ENCODE data around the gene SLCO2B1. TPM values are rescaled to one million over a fixed set of nuclear protein-coding genes. Genes with fewer than 3 reads are reported as not detected.

SLCO2B1 gene
- total and polyA plus RNA-seq, 2 of the 8 experiments (the other 6 are each of a cell fraction or from before 2014, with no cell fraction given): 0.03 TPM; not detected in 1

DNA sequence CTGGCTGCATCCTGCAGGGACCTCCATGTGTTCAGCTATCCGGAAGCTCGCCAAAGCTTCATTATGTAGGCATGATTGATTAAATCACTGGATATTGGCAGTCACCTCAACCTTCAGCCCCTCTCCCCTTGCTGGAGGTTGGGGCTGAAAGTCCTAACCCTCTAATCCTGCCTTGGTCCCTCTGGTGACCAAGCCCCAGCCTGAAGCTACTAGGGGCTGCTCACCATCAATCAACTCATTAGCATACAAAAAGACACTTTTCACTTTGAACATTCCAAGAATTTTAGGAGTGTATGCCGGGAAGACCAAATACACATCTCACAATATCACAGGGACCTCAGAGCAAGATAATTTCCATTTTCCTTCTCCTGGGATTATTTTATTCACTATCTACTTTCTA is 50.9 kb downstream of the SLCO2B1 start:
- Histone ChIP-seq H4K8ac (ENCODE audit: extremely low read depth, insufficient read depth, low read length) (no peak overlapping the region), H3K36me3 (ENCODE audit: control insufficient read depth in 2 of 4, insufficient read depth in 4 of 4, low read length in 3 of 4) (no peaks in the 10 kb centered on the region), H4K91ac (replicated peaks; ENCODE audit: insufficient read length, low read length) (no peak overlapping the region), H3K23me2 (ENCODE audit: low read depth, low read length) (no peaks in the 10 kb centered on the region), H4K5ac (ENCODE audit: insufficient read length, low read depth, low read length) (no peak overlapping the region), H3K4me2 (ENCODE audit: insufficient read depth in 1 of 2, low read depth in 2 of 2, low read length in 2 of 2) (no peak overlapping the region; a peak in 1 of 4 replicates), H3K18ac (ENCODE audit: extremely low read depth, low read length) (no peak overlapping the region), H3K9me3 (ENCODE audit: insufficient read depth in 2 of 2, low read depth in 1 of 2, low read length in 1 of 2) (no peaks in the 10 kb centered on the region), H3K9ac (replicated peaks in 1 of 4; ENCODE audit: extremely low read depth in 1 of 4, low read depth in 3 of 4, low read length in 3 of 4) (no peak overlapping the region), H2BK12ac (ENCODE audit: low read depth, low read length) (0 out of 2 replicates have a peak overlapping the region, but pooled peaks have one; percentile 12), H4K20me1 (replicated peaks in 1 of 2; ENCODE audit: control insufficient read depth in 1 of 2, insufficient read depth in 2 of 2, low read length in 2 of 2) (no peaks in the 10 kb centered on the region), H3K27me3 (replicated peaks in 1 of 4; ENCODE audit: control insufficient read depth in 3 of 4, extremely low read depth in 1 of 4, insufficient read depth in 3 of 4, low read length in 3 of 4) (no peaks in the 10 kb centered on the region), H3K56ac (replicated peaks; ENCODE audit: insufficient read length, low read depth, low read length) (no peak overlapping the region), H3K23ac (ENCODE audit: insufficient read length) (no peak overlapping the region), H3K27ac (ENCODE audit: low read depth, low read length) (no peak overlapping the region), H3K79me2 (ENCODE audit: control insufficient read depth in 1 of 2, insufficient read depth in 2 of 2, low read length in 2 of 2) (no peaks in the 10 kb centered on the region), H3K14ac (ENCODE audit: insufficient read length) (no peak overlapping the region), H3K79me1 (ENCODE audit: low read depth, low read length) (no peaks in the 10 kb centered on the region), H2BK120ac (replicated peaks; ENCODE audit: low read depth, low read length) (no peak overlapping the region), H2BK15ac (ENCODE audit: low read length) (no peak overlapping the region), H2BK20ac (ENCODE audit: low read length) (no peak overlapping the region), H2BK5ac (ENCODE audit: low read depth, low read length) (0 out of 2 replicates have a peak overlapping the region, but pooled peaks have one; percentile 40), H3K4ac (replicated peaks; ENCODE audit: insufficient read length, low read depth, low read length) (peak overlapping the region; percentile 25), H2AK5ac (ENCODE audit: low read depth, low read length) (0 out of 2 replicates have a peak overlapping the region, but pooled peaks have one; percentile 26), H2AFZ (ENCODE audit: low read length) (no peak overlapping the region), H3K4me1 (replicated peaks in 1 of 4; ENCODE audit: control insufficient read depth in 3 of 4, insufficient read depth in 4 of 4, low read length in 3 of 4) (0 out of 7 replicates have a peak, but pooled peaks cover 0 to 2% (median 0%) of the 10 kb centered on the region in 4 experiments), H3K4me3 (ENCODE audit: extremely low read depth in 1 of 4, insufficient read depth in 2 of 4, low read depth in 3 of 4, low read length in 4 of 4) (no peak overlapping the region)
- POLR2A ChIA-PET (ENCODE audit: partially characterized antibody): interaction anchor here (1.8 kb wide), 1 partner anchor 11 kb away, joined by 8 read pairs; no protein-coding TSS in a partner anchor
- DNase-seq (ENCODE audit: low read depth in 1 of 2, low spot score in 2 of 2) (no peak), FAIRE-seq (no peak)
- CTCF ChIA-PET (ENCODE audit: partially characterized antibody): interaction anchor here (0.6 to 45.7 kb wide), 13 partner anchors 11 to 1109 kb away, joined by 3 to 825 read pairs (median 39); partner anchors contain the start of genes SLCO2B1 and TPBGL
- WGBS, 2 experiments (ENCODE audit: extremely low coverage in 1 of 2, insufficient coverage in 1 of 2, insufficient read length in 1 of 2, insufficient replicate concordance in 2 of 2, low coverage in 1 of 2, low lambda C conversion rate in 2 of 2, missing lambda C conversion rate in 1 of 2): 85% methylated on average over 3 of the region's 3 CpGs; no CpG with 5 or more reads in 1 of the 2 experiments
- TF ChIP-seq SAP30 (IDR thresholded peaks at IDR 0.05; ENCODE audit: insufficient read depth, insufficient replicate concordance, low read length) (no peak), EZH2 (IDR thresholded peaks at IDR 0.05; ENCODE audit: low read depth, low read length, severe bottlenecking) (no peak), BCL11A (IDR thresholded peaks at IDR 0.05; ENCODE audit: low read depth in 2 of 2, low read length in 2 of 2) (no peak), RXRA (IDR thresholded peaks at IDR 0.05; ENCODE audit: insufficient read depth, low read depth, low read length) (no peak), CBX8 (IDR thresholded peaks at IDR 0.05; ENCODE audit: borderline replicate concordance, low read depth, low read length) (no peak), TEAD4 (IDR thresholded peaks at IDR 0.05; ENCODE audit: low read depth, low read length) (no peak), POLR2AphosphoS5 (IDR thresholded peaks at IDR 0.05; ENCODE audit: low read depth, low read length) (no peak), KDM5A (IDR thresholded peaks at IDR 0.05; ENCODE audit: low read length) (no peak), RBBP5 (IDR thresholded peaks at IDR 0.05; ENCODE audit: borderline replicate concordance, low read depth, low read length) (no peak), KDM1A (IDR thresholded peaks at IDR 0.05; ENCODE audit: borderline replicate concordance, low read length) (no peak)
- TF ChIP-seq, protein P1, sequence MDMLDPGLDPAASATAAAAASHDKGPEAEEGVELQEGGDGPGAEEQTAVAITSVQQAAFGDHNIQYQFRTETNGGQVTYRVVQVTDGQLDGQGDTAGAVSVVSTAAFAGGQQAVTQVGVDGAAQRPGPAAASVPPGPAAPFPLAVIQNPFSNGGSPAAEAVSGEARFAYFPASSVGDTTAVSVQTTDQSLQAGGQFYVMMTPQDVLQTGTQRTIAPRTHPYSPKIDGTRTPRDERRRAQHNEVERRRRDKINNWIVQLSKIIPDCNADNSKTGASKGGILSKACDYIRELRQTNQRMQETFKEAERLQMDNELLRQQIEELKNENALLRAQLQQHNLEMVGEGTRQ (IDR thresholded peaks at IDR 0.05; ENCODE audit: low read length): no peak
- TF ChIP-seq, protein P2, sequence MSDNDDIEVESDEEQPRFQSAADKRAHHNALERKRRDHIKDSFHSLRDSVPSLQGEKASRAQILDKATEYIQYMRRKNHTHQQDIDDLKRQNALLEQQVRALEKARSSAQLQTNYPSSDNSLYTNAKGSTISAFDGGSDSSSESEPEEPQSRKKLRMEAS (IDR thresholded peaks at IDR 0.05): no peak

Measured in H1 (cell line).